Lower leg skin (tissue), 3 donors: Measurements from ENCODE around the gene ST8SIA4.

ENCODE experiments used
- POLR2A ChIP-seq, 2 donors: fragments of 450-650 bp; IDR thresholded peaks; one replicate each; pipeline ENCODE4 v1.6.1; 2016 to 2017; ENCODE audit warnings: antibody characterized with exemption in 2 of 2, mild to moderate bottlenecking in 1 of 2, moderate library complexity in 1 of 2
- TF ChIP-seq, protein P1 (sequence below), 3 donors: fragments of 450-650 bp; IDR thresholded peaks; one replicate each; pipeline ENCODE4 v1.5.1; 2016; ENCODE audit warnings: antibody characterized with exemption in 3 of 3, mild to moderate bottlenecking in 3 of 3, moderate library complexity in 2 of 3

DNA sequence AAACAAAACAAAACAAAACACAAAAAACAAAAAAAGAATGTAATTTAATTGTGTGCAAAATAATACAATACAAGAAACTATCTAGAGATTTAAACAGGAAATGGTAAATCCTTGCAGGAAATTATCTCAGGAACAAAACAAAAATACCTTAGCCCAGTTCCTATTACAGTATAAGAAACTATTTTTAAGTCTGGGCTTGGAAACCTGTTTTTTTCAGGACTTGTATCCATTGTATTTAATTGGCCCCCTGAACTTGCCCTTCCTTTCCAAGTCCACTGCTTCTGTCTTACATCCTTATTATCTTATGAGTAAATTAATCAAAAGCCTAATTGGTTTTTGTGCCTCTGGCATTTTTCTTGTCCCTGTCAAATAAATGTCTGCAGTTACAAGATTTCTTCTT lies 48.5 kb downstream of the ST8SIA4 start:
- TF ChIP-seq, protein P1, sequence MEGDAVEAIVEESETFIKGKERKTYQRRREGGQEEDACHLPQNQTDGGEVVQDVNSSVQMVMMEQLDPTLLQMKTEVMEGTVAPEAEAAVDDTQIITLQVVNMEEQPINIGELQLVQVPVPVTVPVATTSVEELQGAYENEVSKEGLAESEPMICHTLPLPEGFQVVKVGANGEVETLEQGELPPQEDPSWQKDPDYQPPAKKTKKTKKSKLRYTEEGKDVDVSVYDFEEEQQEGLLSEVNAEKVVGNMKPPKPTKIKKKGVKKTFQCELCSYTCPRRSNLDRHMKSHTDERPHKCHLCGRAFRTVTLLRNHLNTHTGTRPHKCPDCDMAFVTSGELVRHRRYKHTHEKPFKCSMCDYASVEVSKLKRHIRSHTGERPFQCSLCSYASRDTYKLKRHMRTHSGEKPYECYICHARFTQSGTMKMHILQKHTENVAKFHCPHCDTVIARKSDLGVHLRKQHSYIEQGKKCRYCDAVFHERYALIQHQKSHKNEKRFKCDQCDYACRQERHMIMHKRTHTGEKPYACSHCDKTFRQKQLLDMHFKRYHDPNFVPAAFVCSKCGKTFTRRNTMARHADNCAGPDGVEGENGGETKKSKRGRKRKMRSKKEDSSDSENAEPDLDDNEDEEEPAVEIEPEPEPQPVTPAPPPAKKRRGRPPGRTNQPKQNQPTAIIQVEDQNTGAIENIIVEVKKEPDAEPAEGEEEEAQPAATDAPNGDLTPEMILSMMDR (IDR thresholded peaks at IDR 0.05): no peak
- no peak for TF ChIP-seq POLR2A (IDR thresholded peaks at IDR 0.05)
